ENCODE measurements around the gene ARID1B.

The ARID1B gene

GRCh38 chr6:156776840-156777576 lies at the start of gene ARID1B:
TSS of gene ARID1B (plus strand) at chr6:156777378. CDS start at chr6:156777681, 303 bp downstream.
- no peaks in the 10 kb centered on the region for H3K9me3 Mint-ChIP-seq (ENCODE audit: low read depth)
- H3K4me1 Mint-ChIP-seq (ENCODE audit: low read depth), result peaks cover 36% of the 10 kb centered on the region
- peak within 1 kb of the TSS; percentile 95 for H3K4me3 Mint-ChIP-seq
- H3K27ac Mint-ChIP-seq, result peak within 1 kb of the TSS; percentile 98
- H3K27me3 Mint-ChIP-seq, result no peaks in the 10 kb centered on the region
- no peaks in the 10 kb centered on the region for H3K36me3 Mint-ChIP-seq

DNA sequence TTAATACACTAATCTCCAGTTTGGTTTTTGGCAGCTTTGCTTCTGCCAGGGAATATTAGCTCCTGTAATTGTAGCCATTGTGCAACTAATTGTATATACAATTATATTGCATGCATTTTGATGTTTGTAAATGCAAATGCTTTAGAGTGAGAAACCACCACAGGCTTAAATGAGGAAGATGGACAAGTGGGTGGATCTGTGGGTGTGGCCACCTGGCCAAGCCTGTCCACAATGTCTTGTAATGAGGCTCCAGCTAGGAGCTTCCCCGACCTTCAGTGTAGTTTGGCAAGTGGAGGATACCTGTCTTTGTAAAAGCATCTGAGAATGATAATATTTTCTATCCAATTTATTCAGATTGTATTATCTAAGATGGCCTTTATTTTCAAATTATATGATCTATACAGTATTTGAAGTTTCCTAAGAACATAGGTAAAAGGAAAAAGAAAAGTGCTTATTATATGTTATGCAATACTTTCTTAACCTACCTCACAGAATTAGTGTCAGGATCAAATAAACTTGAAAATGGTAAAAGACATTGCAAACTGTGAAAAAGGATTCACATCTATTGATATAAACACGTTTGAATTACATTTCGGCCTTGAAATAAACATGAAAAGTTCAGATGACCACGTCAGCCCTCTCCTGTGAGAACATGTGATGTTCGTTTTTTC lies 49.3 kb upstream of the ARID1B start:
- H3K4me1 Mint-ChIP-seq (ENCODE audit: low read depth), result no peaks in the 10 kb centered on the region
- no peaks in the 10 kb centered on the region for H3K27me3 Mint-ChIP-seq
- H3K4me3 Mint-ChIP-seq, result no peak overlapping the region
- H3K36me3 Mint-ChIP-seq, result no peaks in the 10 kb centered on the region
- H3K9me3 Mint-ChIP-seq (ENCODE audit: low read depth), result no peaks in the 10 kb centered on the region
- H3K27ac Mint-ChIP-seq, result no peak overlapping the region

GRCh38 chr6:156729248-156729647 lies 47.9 kb upstream of the ARID1B start:
- no peaks in the 10 kb centered on the region for H3K4me1 Mint-ChIP-seq (ENCODE audit: low read depth)
- no peak overlapping the region for H3K27ac Mint-ChIP-seq
- H3K36me3 Mint-ChIP-seq, result no peaks in the 10 kb centered on the region
- no peaks in the 10 kb centered on the region for H3K9me3 Mint-ChIP-seq (ENCODE audit: low read depth)
- H3K4me3 Mint-ChIP-seq, result no peak overlapping the region
- no peaks in the 10 kb centered on the region for H3K27me3 Mint-ChIP-seq

DNA sequence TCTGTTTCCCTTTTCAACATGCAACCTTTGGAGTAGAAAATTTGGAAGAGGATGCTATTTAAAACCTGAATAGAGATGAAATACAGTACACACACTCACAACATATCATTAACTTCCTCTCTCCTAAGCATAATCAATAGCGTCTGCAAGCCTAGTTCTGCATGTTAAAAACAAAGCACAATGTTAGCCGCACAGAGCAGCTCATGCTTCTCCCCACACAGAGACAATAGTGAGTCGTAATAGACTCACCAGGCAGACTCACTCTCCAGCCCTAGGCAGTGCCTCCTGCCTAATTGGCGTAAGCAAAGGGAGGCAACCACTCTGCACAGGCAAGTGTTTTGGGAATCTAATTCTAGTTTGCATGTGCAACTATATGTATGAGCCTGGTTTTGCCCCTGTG lies 45.8 kb upstream of the ARID1B start:
- H3K4me1 Mint-ChIP-seq (ENCODE audit: low read depth), result no peaks in the 10 kb centered on the region
- H3K27ac Mint-ChIP-seq, result no peak overlapping the region
- H3K36me3 Mint-ChIP-seq, result no peaks in the 10 kb centered on the region
- H3K27me3 Mint-ChIP-seq, result no peaks in the 10 kb centered on the region
- H3K9me3 Mint-ChIP-seq (ENCODE audit: low read depth), result no peaks in the 10 kb centered on the region
- H3K4me3 Mint-ChIP-seq, result no peak overlapping the region

- Mint-ChIP-seq H3K36me3 (peaks cover 4% of the 10 kb centered on the region), H3K27me3 (no peaks in the 10 kb centered on the region), H3K4me1 (ENCODE audit: low read depth) (no peaks in the 10 kb centered on the region), H3K27ac (no peak overlapping the region), H3K9me3 (ENCODE audit: low read depth) (peaks cover 8% of the 10 kb centered on the region), H3K4me3 (no peak overlapping the region)
Measured at GRCh38 chr6:156735751-156736150, 41.4 kb upstream of the ARID1B start.

- H3K4me3 Mint-ChIP-seq, result no peak overlapping the region
- H3K36me3 Mint-ChIP-seq, result peaks cover 4% of the 10 kb centered on the region
- H3K4me1 Mint-ChIP-seq (ENCODE audit: low read depth), result peaks cover 1% of the 10 kb centered on the region
- peaks cover 9% of the 10 kb centered on the region for H3K9me3 Mint-ChIP-seq (ENCODE audit: low read depth)
- no peak overlapping the region for H3K27ac Mint-ChIP-seq
- H3K27me3 Mint-ChIP-seq, result no peaks in the 10 kb centered on the region
Measured at GRCh38 chr6:156740604-156741003, 36.6 kb upstream of the ARID1B start.

- Mint-ChIP-seq H3K27me3 (no peaks in the 10 kb centered on the region), H3K9me3 (ENCODE audit: low read depth) (peaks cover 9% of the 10 kb centered on the region), H3K4me1 (ENCODE audit: low read depth) (peaks cover 1% of the 10 kb centered on the region), H3K36me3 (peaks cover 4% of the 10 kb centered on the region), H3K27ac (no peak overlapping the region), H3K4me3 (no peak overlapping the region)
Measured at GRCh38 chr6:156741287-156742073, 35.7 kb upstream of the ARID1B start.

DNA sequence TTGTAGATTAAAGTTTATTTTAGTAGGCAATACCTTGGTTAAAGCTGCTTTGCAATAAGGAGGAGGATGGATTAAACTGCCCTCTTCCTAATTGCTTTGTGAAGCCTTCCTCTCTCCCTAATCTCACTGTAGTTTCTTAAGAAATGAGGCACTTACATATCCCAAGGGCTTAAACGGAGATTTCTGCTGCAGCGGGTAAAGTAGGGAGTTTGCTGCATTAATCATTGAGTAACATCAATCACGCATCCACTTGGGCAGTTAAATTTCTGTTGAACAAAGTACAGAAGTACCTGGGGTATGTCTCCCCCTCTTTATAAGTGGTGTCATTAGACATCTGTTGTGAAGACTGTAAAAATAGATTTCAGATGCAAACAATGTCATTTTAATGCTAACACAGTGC lies 29.5 kb upstream of the ARID1B start:
- no peaks in the 10 kb centered on the region for H3K36me3 Mint-ChIP-seq
- H3K4me3 Mint-ChIP-seq, result no peak overlapping the region
- no peak overlapping the region for H3K27ac Mint-ChIP-seq

GRCh38 chr6:156748504-156748903 lies 28.7 kb upstream of the ARID1B start:
- H3K27me3 Mint-ChIP-seq, result no peaks in the 10 kb centered on the region
- no peak overlapping the region for H3K4me3 Mint-ChIP-seq

More for the DNA sequence above, 29.5 kb upstream of the ARID1B start:
- no peaks in the 10 kb centered on the region for H3K27me3 Mint-ChIP-seq
- H3K9me3 Mint-ChIP-seq (ENCODE audit: low read depth), result no peaks in the 10 kb centered on the region
- H3K4me1 Mint-ChIP-seq (ENCODE audit: low read depth), result no peaks in the 10 kb centered on the region

DNA sequence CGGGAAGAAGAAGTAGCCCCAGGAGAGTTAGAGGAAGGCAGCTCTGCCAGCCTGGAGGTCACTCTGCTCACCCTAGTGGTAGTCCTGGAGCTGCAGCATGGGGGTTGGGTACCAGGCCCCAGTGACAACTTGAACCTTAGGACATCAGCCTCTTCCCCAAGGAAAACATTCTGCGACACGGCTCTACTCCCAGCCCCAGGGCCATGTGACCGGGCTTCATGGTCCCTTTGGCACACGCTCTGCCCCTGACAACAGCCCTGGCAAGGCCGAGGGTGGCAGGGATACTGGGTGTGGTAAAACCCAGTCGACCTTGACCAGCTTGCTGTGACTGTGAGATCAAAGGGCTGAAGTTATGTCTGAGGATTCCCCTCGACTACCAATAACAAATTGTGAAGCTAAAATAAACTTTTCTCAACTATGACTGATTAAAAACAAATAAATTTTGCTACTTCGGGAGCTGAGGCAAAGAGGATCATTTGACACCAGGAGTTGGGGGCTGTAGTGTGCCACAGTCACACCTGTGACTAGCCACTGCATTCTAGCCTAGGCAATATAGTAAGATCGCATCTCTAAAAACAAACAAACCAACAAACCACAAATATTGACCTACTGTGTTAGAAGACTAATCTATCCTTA lies 24.4 kb upstream of the ARID1B start:
- H3K9me3 Mint-ChIP-seq (ENCODE audit: low read depth), result no peaks in the 10 kb centered on the region
- no peak overlapping the region for H3K4me3 Mint-ChIP-seq
- no peaks in the 10 kb centered on the region for H3K4me1 Mint-ChIP-seq (ENCODE audit: low read depth)
- no peaks in the 10 kb centered on the region for H3K36me3 Mint-ChIP-seq
- H3K27ac Mint-ChIP-seq, result no peak overlapping the region
- peaks cover 2% of the 10 kb centered on the region for H3K27me3 Mint-ChIP-seq

More at GRCh38 chr6:156748504-156748903, 28.7 kb upstream of the ARID1B start:
- H3K4me1 Mint-ChIP-seq (ENCODE audit: low read depth), result no peaks in the 10 kb centered on the region
- H3K27ac Mint-ChIP-seq, result no peak overlapping the region
- no peaks in the 10 kb centered on the region for H3K36me3 Mint-ChIP-seq
- no peaks in the 10 kb centered on the region for H3K9me3 Mint-ChIP-seq (ENCODE audit: low read depth)

DNA sequence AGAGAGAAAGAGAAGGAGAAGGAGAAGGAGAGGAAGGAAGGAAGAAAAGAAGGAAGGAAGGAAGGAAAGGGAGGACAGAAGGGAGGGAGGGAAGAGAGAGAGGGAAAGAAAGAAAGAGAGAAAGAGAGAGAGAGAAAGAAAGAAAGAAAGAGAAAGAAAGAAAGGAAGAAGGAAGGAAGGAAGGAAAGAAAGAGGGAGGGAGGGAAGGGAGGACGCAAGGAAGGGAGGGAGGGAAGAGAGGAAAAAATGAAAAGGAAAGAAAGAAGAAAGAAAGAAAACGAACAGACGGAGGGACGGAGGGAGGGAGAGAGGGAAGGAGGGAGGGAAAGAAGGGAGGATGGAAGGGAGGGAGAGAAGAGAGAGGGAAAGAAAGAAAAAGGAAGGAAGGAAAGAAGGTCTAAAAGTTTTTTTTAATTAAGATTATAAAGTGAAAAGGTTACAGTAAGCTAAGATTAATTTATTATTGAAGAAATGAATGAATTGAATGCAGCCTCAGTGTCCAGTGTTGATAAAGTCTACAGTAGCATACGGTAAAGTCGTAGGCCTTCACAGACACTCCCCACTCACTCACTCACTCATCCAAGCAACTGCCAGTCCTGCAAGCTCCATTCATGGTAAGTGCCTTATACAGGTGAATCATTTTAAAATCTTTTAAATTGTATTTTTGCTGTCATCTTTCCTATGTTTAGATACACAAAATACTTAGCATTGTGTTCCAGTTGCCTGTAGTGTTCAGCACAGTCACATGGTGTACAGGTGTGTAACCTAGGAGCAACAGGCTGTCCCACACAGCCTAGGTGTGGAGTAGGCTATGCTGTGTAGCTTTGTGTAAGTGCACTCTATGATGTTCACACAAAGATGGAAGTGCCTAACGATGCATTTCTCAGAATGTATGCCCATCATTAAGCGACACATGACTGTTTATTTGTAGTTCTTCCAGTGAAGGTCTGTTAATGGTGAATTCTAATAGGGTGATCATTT lies 20.3 kb upstream of the ARID1B start:
- no peak overlapping the region for H3K4me3 Mint-ChIP-seq
- no peaks in the 10 kb centered on the region for H3K4me1 Mint-ChIP-seq (ENCODE audit: low read depth)
- peaks cover 2% of the 10 kb centered on the region for H3K27me3 Mint-ChIP-seq
- no peaks in the 10 kb centered on the region for H3K9me3 Mint-ChIP-seq (ENCODE audit: low read depth)
- no peak overlapping the region for H3K27ac Mint-ChIP-seq
- no peaks in the 10 kb centered on the region for H3K36me3 Mint-ChIP-seq

DNA sequence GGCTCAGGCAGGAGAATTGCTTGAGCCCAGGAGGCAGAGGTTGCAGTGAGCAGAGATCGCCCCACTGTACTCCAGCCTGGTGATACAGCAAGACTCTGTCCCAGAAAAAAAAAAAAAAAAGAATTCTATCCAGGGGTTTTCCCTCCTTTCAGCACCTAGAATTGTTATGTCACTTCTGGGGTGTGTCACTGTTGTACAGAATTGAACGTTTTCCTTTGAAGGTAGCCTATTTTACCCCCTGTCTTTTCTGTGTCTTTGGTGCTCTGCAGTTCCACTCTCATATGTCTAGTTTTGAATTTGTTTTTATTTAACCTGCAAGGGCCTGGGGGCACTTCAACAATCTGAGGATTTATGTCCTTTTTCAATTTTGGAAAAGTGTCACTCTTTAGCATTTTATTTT lies 19.3 kb upstream of the ARID1B start:
- H3K36me3 Mint-ChIP-seq, result no peaks in the 10 kb centered on the region
- peaks cover 2% of the 10 kb centered on the region for H3K27me3 Mint-ChIP-seq
- no peak overlapping the region for H3K4me3 Mint-ChIP-seq
- no peaks in the 10 kb centered on the region for H3K9me3 Mint-ChIP-seq (ENCODE audit: low read depth)
- H3K4me1 Mint-ChIP-seq (ENCODE audit: low read depth), result no peaks in the 10 kb centered on the region
- H3K27ac Mint-ChIP-seq, result no peak overlapping the region

- Mint-ChIP-seq H3K4me3 (no peak overlapping the region), H3K9me3 (ENCODE audit: low read depth) (no peaks in the 10 kb centered on the region), H3K27ac (no peak overlapping the region), H3K4me1 (ENCODE audit: low read depth) (no peaks in the 10 kb centered on the region), H3K27me3 (no peaks in the 10 kb centered on the region), H3K36me3 (no peaks in the 10 kb centered on the region)
Measured at GRCh38 chr6:156760377-156760776, 16.8 kb upstream of the ARID1B start.

DNA sequence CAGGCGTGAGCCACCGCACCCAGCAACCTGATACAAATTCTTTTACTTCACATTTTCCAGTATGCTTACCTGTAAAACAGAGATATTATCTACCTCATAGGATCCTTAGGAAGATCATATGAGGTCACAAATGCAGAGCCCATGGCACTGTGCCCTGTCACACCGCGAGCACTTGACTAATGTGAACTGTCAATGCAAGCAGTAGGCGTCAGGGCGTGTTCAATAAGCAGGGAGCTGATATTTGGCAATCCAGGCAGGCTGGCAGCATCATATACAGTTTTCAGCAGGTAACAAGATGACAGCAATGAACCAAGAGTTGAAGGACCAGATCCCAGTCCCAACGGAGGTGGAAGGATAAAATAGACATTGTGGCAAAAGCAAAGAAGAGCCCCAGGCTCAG lies 14.6 kb upstream of the ARID1B start:
- Mint-ChIP-seq H3K9me3 (ENCODE audit: low read depth) (no peaks in the 10 kb centered on the region), H3K4me1 (ENCODE audit: low read depth) (peaks cover 1% of the 10 kb centered on the region), H3K27ac (no peak overlapping the region), H3K36me3 (no peaks in the 10 kb centered on the region), H3K4me3 (no peak overlapping the region), H3K27me3 (no peaks in the 10 kb centered on the region)

Data from activated naive CD8-positive, alpha-beta T cell (primary cell).